ENCODE data around the gene COL24A1. TPM values are rescaled to one million over a fixed set of nuclear protein-coding genes. Genes with fewer than 3 reads are reported as not detected.

COL24A1 gene
- total RNA-seq, 1 experiment from 2014 or later = not detected

DNA sequence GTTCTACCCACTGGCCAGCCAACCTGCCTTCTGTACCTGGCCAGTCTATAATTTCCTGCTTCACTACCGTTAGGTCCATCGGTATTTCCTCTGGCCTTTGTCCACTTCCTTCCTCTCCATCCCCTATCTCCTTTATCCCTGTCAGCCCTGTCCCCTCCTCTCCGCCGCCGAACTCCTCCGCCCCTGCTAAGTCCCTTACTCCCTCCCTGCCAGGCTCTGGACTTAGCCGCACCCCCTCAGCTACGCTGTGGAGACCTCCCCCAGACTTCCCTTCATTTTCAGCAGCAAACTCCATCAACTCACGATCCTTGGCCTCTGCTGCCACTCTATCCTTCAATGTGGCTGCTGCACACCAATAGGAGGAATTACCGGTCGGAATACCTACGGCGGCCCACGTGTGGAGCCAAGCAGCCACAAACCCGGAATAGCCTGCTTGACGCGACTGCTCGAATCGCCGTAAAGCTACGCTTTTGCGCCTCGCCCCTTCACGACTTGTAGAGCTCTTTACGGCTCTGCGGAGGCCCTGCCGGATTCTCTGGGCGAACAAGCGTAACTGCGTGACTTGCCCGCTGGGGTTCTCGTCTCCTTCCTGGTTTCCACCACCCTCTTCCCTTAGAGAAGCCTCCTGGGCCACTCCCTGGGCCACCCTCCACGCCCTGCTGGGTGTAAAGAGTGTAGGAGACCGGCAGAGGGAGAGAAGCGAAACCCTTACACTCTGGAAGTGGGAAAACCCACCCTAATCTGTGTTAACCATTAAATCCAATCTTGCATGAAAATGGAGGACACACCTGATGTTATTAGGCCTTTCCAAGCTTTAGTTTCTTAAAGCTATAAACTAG lies 448.4 kb downstream of the COL24A1 start, which contains the start of gene ZNHIT6 (continued):
- TF ChIP-seq, protein P1, sequence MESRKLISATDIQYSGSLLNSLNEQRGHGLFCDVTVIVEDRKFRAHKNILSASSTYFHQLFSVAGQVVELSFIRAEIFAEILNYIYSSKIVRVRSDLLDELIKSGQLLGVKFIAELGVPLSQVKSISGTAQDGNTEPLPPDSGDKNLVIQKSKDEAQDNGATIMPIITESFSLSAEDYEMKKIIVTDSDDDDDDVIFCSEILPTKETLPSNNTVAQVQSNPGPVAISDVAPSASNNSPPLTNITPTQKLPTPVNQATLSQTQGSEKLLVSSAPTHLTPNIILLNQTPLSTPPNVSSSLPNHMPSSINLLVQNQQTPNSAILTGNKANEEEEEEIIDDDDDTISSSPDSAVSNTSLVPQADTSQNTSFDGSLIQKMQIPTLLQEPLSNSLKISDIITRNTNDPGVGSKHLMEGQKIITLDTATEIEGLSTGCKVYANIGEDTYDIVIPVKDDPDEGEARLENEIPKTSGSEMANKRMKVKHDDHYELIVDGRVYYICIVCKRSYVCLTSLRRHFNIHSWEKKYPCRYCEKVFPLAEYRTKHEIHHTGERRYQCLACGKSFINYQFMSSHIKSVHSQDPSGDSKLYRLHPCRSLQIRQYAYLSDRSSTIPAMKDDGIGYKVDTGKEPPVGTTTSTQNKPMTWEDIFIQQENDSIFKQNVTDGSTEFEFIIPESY (IDR thresholded peaks at IDR 0.05; ENCODE audit: extremely low read depth, insufficient replicate concordance, low read length) = no peak
- TF ChIP-seq YY1 (IDR thresholded peaks at IDR 0.05; ENCODE audit: extremely low read depth, insufficient replicate concordance, low read depth, low read length) (peak; percentile 75), JUND (IDR thresholded peaks at IDR 0.05) (no peak; the same call in 1 of the 2 replicates)

DNA sequence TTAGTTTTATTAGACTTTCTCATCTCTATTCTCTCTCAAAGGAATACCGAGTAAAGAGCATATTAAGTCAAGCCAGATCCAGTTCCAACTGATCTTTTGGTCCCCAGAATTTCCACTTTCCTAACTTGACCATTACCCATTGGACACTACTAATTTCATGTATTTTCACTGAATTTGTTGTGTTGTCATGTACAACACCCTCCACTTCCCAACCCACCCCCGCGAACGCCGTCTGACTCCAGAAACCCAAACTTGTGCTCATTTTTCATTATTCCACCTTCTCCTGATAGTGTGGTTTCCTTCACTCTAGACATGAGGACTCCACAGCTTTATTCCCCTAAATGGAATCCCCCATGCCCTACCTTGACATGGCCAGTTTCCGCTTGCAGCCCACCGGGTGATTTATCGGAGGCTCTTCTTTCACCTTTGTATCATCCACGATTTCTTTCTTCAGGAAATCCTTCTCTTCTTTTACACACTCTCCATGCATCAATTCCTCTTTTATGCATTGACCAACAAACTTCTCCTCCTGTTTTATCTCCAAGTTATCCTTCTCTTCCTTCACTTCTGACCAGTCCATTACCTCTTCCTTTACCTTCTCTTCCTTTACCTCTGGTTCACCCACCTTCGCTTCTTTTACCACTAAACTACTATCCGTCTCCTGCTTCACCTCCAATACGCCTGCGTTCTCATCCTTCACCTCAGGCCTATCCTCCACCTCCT lies 449.1 kb downstream of the COL24A1 start:
- Histone ChIP-seq H3K27me3 (ENCODE audit: insufficient read depth, low read length) (no peaks in the 10 kb centered on the region), H3K9ac (ENCODE audit: low read length) (peak overlapping the region; percentile 80), H3K9me3 (ENCODE audit: control insufficient read depth in 1 of 2, insufficient read depth in 1 of 2, low read depth in 1 of 2, low read length in 2 of 2) (no peaks in the 10 kb centered on the region), H2AFZ (ENCODE audit: low read depth, low read length, poor library complexity, severe bottlenecking) (no peak overlapping the region), H3K79me2 (ENCODE audit: insufficient read depth, low read length) (peaks cover 57% of the 10 kb centered on the region), H3K4me3 (replicated peaks in 1 of 2; ENCODE audit: low read depth in 1 of 2, low read length in 2 of 2) (peak overlapping the region; percentile 93 to 97), H3K36me3 (ENCODE audit: control insufficient read depth in 1 of 2, insufficient read depth in 2 of 2, low read length in 2 of 2) (peaks cover 5 to 17% of the 10 kb centered on the region in 2 experiments), H3K9me2 (ENCODE audit: insufficient read depth) (no peaks in the 10 kb centered on the region), H3K27ac (ENCODE audit: low read depth, low read length) (peak overlapping the region; percentile 73), H3K4me1 (ENCODE audit: control insufficient read depth in 1 of 2, insufficient read depth in 2 of 2, low read length in 2 of 2) (peaks cover 13 to 19% of the 10 kb centered on the region in 2 experiments; a peak in 3 of 4 replicates), H3K4me2 (ENCODE audit: low read length) (peak overlapping the region; percentile 91), H4K20me1 (ENCODE audit: insufficient read depth) (no peaks in the 10 kb centered on the region)
- TSS peak; percentile 75 for BruUV-seq (replicated peaks)
- ChIA-PET RAD21 (ENCODE audit: low non-redundant PET in 1 of 2, low total read pairs in 2 of 2, uncharacterized antibody in 2 of 2, unreplicated experiment in 2 of 2) (no interaction called here), CTCF (interaction anchor here (1.0 to 1.6 kb wide), 4 partner anchors 14 to 187 kb away, joined by 4 to 14 read pairs (median 5); no protein-coding TSS in a partner anchor), POLR2A (interaction anchor here (1.0 to 1.1 kb wide), 2 partner anchors 10 to 26 kb away, joined by 3 read pairs; no protein-coding TSS in a partner anchor)
- intact Hi-C loops (cut with micrococcal nuclease) = loop anchor here (5.0 kb wide), 1 partner anchor 400 kb away; no protein-coding TSS in a partner anchor
- DNase-seq (ENCODE audit: low read depth, low spot score) (no peak), ATAC-seq (no peak)
- no peak for TF ChIP-seq JUND (IDR thresholded peaks at IDR 0.05)

Data from HCT116 (cell line).